GM11168 (cell line): Measurements from ENCODE around the gene NBEA.
"Not testable (repeated sequence)": the region's sequence is repeated elsewhere in the genome, so short reads cannot be mapped to it uniquely, and the experiment has no call there.

Experiments used
- in situ Hi-C: fragments of 300-500 bp; cut with MboI; formaldehyde crosslinking; loops from one replicate; pipeline ENCODE4 v1.12.0; 2022; ENCODE audit warnings: low sequenced_read_pairs; ENCODE audit not compliant: unreplicated experiment

The NBEA gene

DNA sequence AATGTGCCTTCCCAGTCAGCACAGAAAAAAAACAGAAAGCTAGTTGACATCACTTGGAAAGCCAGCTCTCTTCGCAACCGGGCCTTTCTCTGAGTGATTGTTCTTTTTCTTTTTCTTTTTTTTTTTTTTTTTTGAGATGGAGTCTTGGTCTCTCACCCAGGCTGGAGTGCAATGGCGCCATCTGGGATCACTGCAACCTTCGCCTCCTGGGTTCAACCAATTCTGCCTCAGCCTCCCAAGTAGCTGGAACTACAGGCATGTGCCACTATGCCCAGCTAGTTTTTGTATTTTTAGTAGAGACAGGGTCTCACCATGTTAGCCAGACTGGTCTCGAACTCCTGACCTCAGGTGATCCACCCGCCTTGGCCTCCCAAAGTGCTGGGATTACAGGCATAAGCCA lies 735.8 kb downstream of the NBEA start:
- in situ Hi-C loops, result not testable (repeated sequence)

DNA sequence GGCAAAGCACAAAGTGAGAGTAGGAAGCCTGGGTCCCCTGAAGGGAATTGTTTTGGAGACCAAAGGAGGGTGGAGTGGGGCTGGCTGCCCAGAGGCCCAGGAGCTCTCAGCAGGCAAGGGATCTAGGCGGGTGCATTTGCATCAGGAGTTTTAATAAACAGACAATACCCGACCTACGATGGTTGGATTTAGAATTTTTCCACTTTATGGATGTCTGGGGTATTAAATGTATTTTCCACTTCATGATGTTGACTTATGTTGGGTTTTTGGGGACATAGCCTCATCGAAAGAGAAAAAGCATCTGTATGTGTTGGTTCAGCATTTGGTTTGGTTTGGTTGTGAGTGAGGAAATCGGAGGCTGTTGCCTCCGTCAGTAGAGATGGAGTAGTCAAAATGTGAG lies 739.6 kb downstream of the NBEA start:
- in situ Hi-C loops, result no loop called here

DNA sequence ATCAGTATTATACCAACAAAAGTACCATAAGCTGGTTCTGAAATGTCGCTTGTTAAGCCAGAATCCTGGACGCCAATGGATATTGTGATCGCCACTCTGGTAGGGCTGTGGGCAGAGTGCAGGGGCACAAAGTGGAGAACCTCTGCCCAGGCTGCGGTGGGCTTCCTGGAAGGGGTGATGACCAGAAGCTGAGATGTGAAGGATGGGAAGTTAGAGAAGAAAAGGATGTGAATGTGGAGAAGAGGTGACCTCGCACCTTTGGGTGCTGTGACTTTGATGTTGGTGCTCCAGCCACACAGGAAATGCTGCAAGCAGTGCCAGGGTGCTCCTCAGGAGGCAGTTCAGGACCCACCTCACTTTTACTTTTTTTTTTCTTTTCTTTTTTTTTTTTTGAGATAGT lies 742.4 kb downstream of the NBEA start:
- in situ Hi-C loops, result no loop called here

DNA sequence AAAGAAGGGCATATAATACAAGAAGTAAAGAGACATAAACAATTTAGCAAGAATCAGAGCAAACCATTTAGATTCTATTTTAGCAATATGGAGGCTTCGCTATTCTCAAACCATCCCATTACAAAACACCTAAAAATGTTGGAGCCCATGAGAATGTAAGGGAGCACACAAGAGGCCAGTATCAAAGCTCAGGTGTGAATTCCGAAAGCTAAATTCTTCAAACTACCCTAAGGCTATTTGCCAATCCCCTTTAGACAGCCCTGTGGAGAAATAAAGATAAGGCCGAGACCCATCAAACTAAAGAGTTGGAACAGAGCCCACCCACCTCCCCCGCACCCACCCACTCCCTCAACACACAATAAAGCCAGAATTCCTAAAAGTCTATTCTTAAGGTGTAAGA lies 745.3 kb downstream of the NBEA start:
- in situ Hi-C loops, result no loop called here

DNA sequence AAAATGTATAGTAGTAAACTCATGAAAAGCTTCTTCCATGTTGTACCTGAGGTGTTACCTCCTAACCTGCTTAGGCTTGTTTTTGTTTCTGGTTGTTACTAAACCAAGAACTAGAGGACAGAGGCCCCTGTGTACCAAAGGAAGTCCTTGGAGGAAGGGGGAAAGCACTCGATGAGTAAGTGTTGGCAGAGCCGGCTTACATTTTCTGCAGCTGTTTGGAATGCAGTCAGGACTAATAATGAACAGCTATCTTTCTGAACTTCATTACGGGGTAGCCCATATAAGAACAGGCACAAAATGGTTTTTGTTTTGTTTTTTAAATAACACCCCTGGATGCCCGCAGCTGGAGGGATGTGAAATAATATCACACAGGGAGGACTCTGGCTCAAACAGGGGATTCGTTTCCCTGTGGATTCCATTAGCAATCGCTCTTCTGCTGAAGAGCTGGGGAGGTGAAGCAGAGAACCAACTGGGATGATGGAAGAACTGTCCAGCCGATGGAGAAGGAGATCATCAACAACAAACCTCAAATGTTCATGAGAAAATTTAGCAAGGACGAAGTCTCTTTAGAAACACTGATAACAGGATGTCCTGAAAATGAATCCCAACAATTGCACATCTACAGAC lies 748.6 kb downstream of the NBEA start:
- in situ Hi-C loops, result no loop called here

DNA sequence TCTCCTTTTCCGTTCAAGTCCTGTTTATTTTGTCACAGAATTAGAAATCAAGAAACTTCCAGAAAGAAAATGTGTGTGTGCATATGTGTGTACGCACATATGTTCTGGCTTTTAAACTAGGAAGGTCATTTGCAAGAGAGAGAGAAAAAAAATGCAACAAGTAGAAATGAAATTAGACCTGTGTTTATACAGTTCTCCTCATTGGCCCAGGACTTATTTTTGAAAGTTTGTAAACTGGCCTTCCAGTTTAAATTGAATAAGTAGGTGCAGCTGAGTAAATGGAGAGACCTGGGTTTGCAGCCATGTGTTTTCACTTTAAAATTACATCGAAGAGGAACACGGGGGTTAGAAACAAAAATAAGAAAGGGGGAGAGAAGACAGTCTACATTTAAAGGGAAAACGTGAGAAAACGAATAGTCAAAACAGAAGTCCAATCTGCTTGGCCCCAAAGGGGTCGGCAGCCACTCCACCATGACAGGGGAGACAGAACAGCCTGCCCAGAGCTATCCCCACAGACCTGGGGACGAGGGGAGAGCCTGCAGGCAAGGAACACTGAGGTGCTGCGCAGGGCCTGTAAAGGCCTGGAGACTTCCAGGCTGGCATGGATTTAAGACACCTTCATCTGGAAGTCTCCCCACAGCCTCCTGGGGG lies 751.2 kb downstream of the NBEA start:
- in situ Hi-C loops, result no loop called here

DNA sequence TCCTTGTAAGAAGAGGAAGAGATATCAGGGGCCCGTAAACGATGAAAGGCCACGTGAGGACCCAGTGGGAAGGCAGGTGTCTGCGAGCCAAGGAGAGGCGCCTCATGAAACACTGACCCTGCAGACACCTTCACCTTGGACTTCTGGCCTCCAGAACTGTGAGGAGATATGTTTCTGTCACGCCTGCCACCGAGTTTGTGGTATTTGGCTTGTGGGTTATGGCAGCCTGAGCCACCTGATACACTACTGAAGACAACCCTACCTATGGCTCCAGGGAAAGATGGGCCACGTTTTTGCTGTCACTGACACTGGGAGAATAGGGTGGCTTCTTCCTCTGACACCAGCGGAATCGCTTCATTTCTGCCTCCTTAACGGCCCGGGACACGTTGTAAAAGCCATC lies 752.0 kb downstream of the NBEA start:
- in situ Hi-C loops, result no loop called here

DNA sequence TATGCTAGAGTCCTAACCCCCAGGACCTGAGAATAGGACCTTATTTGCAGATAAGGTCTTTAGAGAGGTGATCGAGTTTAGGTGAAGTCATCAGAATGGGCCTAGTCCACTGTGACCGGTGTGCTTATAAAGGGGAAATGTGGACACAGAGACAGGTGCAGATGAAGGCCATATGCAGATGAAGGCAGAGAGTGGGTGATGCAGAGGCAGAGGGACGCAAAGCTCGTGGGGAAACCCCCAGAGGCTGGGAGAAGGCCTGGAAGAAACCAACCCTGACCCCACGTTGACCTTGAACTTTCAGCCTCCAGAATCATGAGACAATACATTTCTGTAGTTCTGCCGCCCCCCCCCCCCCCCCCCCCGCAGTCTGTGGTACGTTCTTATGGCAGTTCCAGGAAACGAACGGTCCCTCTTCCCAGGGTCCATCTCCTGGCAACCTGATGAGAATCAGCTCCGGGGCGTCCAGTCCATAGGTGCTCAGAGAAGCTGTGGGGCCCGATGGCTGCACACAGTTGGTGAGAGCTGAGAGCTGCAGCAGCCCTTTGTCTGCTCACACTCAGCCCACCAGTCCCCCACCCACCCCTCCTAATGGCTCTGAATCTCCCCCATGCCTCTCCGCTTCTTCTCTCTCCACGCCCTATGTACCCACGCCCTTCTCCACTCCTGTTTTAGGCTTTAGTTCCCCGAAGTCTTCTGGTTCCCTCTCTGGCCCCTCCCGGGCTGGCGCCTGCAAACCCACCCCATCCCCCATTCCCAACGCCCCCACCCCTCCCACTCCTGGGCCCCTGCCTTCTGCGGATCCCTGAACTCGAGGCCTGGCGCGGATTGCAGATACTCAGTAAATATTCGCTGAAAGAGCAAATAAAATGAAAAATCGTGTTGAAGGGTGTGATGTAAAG lies 752.7 kb downstream of the NBEA start:
- in situ Hi-C loops, result no loop called here

DNA sequence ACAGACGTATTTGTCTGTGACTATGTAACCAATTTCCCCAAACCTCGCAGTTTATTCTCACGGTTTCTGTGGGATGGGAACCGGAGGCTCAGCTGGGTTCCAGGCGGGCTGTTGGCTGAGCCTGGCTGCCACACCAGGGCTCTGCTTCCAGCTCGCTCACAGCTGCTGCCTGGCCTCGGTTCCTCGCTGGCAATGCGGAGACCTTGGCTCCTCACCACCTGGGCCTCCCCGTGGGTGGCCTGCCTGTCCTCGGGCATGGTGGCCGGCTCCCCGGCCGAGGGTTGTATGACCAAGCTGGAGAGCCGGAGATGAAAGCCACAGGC lies 753.3 kb downstream of the NBEA start:
- in situ Hi-C loops, result no loop called here

DNA sequence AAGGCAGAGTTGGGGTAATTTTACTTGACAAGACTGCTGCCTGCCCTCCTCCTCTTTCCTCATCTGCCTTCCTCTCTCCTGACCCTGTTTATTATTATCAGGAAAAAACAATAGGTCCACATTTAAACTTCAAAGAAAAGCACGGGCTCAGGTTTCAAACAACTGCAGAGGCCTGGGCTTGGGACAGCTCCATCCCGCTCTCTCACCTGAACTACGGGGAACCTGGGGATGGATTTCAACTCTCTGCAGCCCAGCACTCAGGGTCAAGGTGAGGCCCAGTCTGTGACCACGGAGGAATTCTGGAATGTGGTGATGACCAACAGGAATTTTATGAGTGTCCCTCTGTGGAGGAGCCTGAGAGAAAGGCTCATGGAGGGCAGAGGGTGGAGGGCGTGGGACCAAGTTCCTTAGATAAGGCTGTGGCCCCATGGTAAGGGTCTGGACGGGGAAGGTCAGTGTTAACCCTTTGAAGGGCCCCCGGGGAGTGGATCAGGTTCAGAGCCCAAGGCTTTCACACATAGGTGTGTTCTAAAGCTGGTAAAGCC lies 755.2 kb downstream of the NBEA start:
- in situ Hi-C loops, result no loop called here

DNA sequence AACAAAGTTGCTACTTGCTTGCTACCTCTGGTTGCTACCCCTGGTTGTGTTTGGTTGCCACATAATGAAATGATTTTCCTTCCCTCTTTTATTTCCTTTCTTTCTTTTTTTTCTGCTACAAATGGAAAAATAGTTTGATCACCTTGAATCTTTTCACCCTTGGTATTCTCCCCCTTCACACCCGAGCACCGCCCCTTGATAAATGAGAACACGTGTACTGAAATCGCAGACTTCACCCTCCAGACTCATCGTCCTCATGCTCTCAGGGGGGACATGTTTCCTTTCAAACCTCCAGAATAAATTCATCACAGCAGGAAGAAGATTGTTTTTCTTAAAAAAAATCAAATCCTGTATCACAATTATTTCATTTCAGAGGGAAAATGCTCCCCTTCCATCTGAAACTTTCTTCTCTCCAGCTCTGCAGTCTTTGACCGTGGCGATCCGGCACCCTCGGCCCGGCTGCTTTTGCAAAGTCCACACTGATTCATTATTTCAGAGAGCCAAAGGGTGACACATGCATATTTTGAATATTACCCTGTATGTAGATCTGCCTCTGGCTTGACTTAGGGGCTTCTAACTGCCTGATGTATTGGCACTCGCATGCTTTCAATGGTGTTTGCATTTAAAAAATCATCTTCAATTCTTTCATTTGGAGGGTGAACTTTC lies 757.0 kb downstream of the NBEA start:
- in situ Hi-C loops, result no loop called here

DNA sequence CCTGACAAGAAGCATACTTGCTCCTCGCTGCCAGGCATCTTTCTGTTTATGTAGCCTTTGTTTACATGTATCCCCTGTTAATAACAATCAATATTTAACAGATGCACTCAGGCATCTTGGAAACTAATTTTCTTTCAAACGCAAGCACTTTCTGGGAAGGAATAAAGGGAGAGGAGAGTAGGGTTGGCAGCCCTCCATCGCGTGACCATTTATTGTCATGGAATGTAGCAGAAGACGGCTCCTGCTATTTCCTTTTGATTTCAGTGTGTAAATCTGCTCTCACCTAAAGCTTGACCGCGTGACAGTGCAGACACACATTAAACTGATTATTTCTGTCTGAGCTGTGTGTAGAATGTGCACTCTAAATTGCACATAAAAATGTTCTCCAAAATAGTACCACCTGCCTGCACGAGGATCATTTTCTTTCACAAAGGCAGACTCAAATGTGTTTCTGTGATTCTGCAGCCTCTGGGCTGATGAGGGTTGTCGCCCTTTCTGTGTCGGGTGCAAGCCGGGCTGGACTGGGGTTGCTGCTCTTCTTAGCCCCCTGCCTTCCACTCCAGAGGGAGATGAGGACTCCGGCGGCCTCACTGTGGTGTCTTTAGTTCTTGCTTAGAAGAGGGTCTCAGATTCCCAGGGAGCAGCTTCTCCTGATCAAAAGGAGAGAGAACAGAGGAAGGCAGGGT lies 757.9 kb downstream of the NBEA start:
- in situ Hi-C loops, result no loop called here

DNA sequence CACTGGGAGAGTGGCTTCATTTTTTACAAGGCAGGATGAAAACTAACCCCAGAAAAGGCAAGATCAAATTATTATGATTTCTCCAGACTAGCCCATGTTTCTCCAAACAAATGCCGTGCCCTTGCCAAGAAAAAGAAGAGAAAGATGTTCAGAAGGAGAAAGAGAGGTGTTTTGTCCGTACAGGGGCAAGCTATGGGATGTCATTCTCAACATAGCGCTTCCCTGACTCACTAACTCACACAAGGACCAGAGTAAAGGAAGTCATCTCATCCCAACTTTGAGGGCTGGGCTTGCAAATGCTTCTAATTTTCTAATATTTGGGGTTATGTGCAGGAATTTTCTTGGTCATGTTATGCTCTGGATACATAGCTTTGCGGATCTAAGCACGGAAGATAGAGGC lies 758.6 kb downstream of the NBEA start:
- in situ Hi-C loops, result no loop called here

DNA sequence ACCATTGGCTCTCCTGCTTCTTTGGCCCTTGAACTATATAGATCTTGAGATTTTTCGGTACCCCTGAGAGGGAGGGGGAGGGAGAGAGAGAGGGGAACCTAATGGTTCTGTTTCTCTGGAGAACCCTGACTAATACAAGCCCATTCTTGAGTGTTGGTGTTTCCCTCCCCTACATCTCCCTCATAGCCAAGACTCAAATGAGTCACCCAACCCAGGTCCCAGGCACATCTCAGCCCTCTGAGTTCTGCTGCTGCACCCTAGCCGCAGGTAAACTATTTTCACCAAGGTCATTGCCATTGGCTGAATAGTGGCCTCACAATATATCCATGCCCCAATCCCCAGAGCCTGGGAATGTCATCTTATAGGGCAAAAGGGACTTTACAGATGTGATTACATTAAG lies 760.2 kb downstream of the NBEA start:
- in situ Hi-C loops, result no loop called here

DNA sequence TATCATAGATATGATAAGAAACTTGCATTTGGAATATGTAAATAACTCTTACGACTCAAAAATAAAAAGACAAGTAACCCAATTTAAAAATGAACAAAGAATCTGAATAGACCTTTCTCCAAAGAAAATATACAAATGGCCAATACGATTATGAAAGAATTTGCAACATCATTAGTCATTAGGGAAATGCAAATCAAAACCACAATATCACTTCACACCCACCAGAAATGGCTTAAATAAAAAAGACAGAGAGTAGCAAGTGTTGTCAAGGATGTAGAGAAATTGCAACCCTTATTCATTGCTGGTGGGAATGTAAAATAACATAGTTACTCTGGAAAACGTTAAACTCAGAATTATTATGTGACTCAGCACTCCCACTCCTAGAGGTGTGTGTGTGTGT lies 761.0 kb downstream of the NBEA start:
- in situ Hi-C loops, result no loop called here

DNA sequence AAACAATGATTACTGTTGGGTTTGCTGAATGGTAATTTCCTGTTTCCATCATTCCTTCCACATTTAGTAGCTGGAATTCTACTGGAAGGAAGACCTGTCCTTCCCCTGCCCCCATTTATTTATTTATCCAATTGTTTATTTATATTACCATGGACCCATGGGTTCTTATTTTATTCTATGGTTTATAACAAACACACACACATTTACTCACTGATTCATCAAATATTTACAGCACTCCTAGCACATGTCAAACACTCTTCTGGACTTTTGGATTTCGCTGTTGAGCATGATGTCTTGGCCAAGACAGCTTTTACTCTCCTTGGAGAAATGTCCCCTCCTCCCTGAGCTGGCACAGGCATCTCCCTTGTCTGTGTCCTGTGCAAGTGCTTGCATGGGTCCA lies 762.3 kb downstream of the NBEA start:
- in situ Hi-C loops, result no loop called here

DNA sequence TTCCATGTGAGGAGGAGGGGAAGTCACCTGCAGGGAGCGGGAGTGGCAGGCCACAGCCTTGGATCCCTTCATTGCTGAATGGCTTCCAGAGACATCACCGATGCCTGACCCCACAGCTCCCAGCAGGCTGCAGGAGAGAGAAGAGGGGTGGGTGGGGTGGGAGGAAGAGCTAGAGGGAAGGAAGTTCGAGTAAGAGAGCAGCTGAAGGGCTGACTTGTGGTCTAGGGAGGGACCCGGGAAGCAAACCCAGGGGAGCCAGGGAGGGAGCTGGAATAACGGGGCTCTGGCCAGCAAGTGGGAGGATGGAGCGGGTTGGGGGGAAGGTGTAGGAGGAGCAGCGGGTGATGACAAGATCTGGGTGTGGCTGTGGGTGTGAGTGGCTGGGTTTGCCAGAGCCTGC lies 764.2 kb downstream of the NBEA start:
- in situ Hi-C loops, result no loop called here

DNA sequence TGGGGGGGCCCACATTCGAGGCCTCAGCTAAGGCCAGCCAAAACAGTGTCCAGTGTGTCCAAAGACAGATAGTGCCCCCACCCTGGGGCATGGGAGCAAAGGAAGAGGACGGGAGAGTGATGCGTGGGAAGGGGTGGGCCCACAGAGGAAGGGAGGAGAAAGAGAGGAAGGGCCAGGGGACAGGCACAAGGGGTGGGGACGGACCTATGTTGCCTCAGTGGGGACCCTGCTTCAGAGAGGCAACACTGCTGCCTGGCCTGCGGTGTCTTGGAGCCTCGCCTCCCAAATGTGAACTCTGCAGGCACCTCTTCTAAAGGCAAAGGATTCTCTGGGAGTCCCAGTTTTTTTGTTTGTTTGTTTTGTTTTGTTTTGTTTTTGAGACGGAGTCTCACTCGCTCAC lies 764.7 kb downstream of the NBEA start:
- in situ Hi-C loops, result no loop called here

DNA sequence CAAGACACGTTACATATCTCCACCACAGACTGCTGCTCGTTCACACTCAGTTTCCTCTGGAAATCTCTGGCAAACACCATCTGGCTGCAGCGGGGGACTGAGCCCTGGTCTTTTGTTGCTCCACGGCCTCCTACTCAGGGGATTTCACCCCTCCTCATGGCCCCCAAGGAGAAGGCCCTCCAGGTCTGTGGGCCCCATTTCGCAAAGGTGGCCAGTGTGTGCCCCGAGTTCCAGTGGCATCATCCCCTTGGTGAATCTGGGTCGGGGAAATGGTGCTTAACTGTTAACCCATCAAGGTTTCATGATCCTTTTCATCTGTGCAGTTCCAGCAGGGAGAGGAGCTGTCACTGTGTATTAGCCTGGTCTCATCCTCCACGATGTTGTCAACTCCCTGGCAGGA lies 769.8 kb downstream of the NBEA start:
- in situ Hi-C loops, result no loop called here
